ENCODE results near the gene CACNB4. TPM values are rescaled to one million over a fixed set of nuclear protein-coding genes. Genes with fewer than 3 reads are reported as not detected.
"Not testable (repeated sequence)": the region's sequence is repeated elsewhere in the genome, so short reads cannot be mapped to it uniquely, and the experiment has no call there.

The CACNB4 gene
- total RNA-seq, 4 donors from 2014 or later, result 0.20 to 1.6 (median 0.90) TPM

GRCh38 chr2:151943461-151943860 lies 155.4 kb downstream of the CACNB4 start:
- no peaks in the 10 kb centered on the region for H3K36me3 ChIP-seq
- no peak for DNase-seq
- H3K4me1 ChIP-seq, result no peaks in the 10 kb centered on the region
- in situ Hi-C loops (cut with MboI; ENCODE audit: low pct_ligation_motif_present in 1 of 4, low pct_unique_long_range_greater_than_20kb in 1 of 4, low sequenced_read_pairs in 3 of 4), result no loop called here
- H3K27ac ChIP-seq, result no peak overlapping the region
- WGBS, 2 donors (ENCODE audit: low coverage in 1 of 2), result 67 to 84% methylated on average over 1 of the region's 1 CpG
- H3K4me3 ChIP-seq, result no peak overlapping the region
- no peaks in the 10 kb centered on the region for H3K27me3 ChIP-seq
- TF ChIP-seq CTCF (IDR thresholded peaks at IDR 0.05) (no peak), EP300 (IDR thresholded peaks at IDR 0.05; ENCODE audit: low read depth) (no peak), POLR2A (IDR thresholded peaks at IDR 0.05) (no peak), POLR2AphosphoS5 (IDR thresholded peaks at IDR 0.05) (no peak)
- intact Hi-C loops (cut with DNase I; ENCODE audit: low total_unique reads), result no loop called here
- H3K9me3 ChIP-seq, result peaks cover 0 to 4% of the 10 kb centered on the region in 2 donors

- H3K27ac ChIP-seq; DNase-seq; intact Hi-C loops (cut with DNase I; ENCODE audit: low total_unique reads); H3K36me3 ChIP-seq; H3K4me3 ChIP-seq; H3K4me1 ChIP-seq; H3K27me3 ChIP-seq; in situ Hi-C loops (cut with MboI; ENCODE audit: low pct_ligation_motif_present in 1 of 4, low pct_unique_long_range_greater_than_20kb in 1 of 4, low sequenced_read_pairs in 3 of 4); H3K9me3 ChIP-seq: not testable (repeated sequence)
- 90 to 93% methylated on average over 10 of the region's 10 CpGs for WGBS, 2 donors (ENCODE audit: low coverage in 1 of 2)
Measured at GRCh38 chr2:151942540-151943205, 156.2 kb downstream of the CACNB4 start.

GRCh38 chr2:151937966-151938365 lies 160.9 kb downstream of the CACNB4 start:
- TF ChIP-seq CTCF (IDR thresholded peaks at IDR 0.05), result no peak
- TF ChIP-seq EP300 (IDR thresholded peaks at IDR 0.05; ENCODE audit: low read depth), result no peak
- no peak for TF ChIP-seq POLR2AphosphoS5 (IDR thresholded peaks at IDR 0.05)
- TF ChIP-seq POLR2A (IDR thresholded peaks at IDR 0.05), result no peak
- intact Hi-C loops (cut with DNase I; ENCODE audit: low total_unique reads) (no loop called here), in situ Hi-C loops (cut with MboI; ENCODE audit: low pct_ligation_motif_present in 1 of 4, low pct_unique_long_range_greater_than_20kb in 1 of 4, low sequenced_read_pairs in 3 of 4) (no loop called here)
- no peak overlapping the region for H3K4me3 ChIP-seq
- no peak overlapping the region for H3K27ac ChIP-seq
- peaks cover 0 to 4% of the 10 kb centered on the region in 2 donors for H3K9me3 ChIP-seq
- no peaks in the 10 kb centered on the region for H3K27me3 ChIP-seq
- no peaks in the 10 kb centered on the region for H3K4me1 ChIP-seq
- no peak for DNase-seq
- no peaks in the 10 kb centered on the region for H3K36me3 ChIP-seq

- no peak overlapping the region for H3K27ac ChIP-seq
- DNase-seq, result no peak
- H3K27me3 ChIP-seq, result no peaks in the 10 kb centered on the region
- in situ Hi-C loops (cut with MboI; ENCODE audit: low pct_ligation_motif_present in 1 of 4, low pct_unique_long_range_greater_than_20kb in 1 of 4, low sequenced_read_pairs in 3 of 4) (no loop called here), intact Hi-C loops (cut with DNase I; ENCODE audit: low total_unique reads) (no loop called here)
- H3K9me3 ChIP-seq, result no peaks in the 10 kb centered on the region
- 40 to 84% methylated on average over 1 to 4 of the region's 4 CpGs for WGBS, 2 donors (ENCODE audit: low coverage in 1 of 2)
- TF ChIP-seq POLR2A (IDR thresholded peaks at IDR 0.05), result no peak
- no peaks in the 10 kb centered on the region for H3K36me3 ChIP-seq
- no peaks in the 10 kb centered on the region for H3K4me1 ChIP-seq
- H3K4me3 ChIP-seq, result no peak overlapping the region
Measured at GRCh38 chr2:151936626-151937025, 162.2 kb downstream of the CACNB4 start.

- TF ChIP-seq POLR2AphosphoS5 (IDR thresholded peaks at IDR 0.05) (no peak), EP300 (IDR thresholded peaks at IDR 0.05; ENCODE audit: low read depth) (no peak), POLR2A (IDR thresholded peaks at IDR 0.05) (no peak), CTCF (IDR thresholded peaks at IDR 0.05) (no peak)
- H3K4me3 ChIP-seq, result no peak overlapping the region
- no peak for DNase-seq
- H3K9me3 ChIP-seq, result no peaks in the 10 kb centered on the region
- no peak overlapping the region for H3K27ac ChIP-seq
- H3K36me3 ChIP-seq, result no peaks in the 10 kb centered on the region
- in situ Hi-C loops (cut with MboI; ENCODE audit: low pct_ligation_motif_present in 1 of 4, low pct_unique_long_range_greater_than_20kb in 1 of 4, low sequenced_read_pairs in 3 of 4), result no loop called here
- no peaks in the 10 kb centered on the region for H3K27me3 ChIP-seq
- intact Hi-C loops (cut with DNase I; ENCODE audit: low total_unique reads), result no loop called here
- H3K4me1 ChIP-seq, result no peaks in the 10 kb centered on the region
Measured at GRCh38 chr2:151933266-151933804, 165.5 kb downstream of the CACNB4 start.
